Measurements from ENCODE around the gene SLC22A17.

DNA sequence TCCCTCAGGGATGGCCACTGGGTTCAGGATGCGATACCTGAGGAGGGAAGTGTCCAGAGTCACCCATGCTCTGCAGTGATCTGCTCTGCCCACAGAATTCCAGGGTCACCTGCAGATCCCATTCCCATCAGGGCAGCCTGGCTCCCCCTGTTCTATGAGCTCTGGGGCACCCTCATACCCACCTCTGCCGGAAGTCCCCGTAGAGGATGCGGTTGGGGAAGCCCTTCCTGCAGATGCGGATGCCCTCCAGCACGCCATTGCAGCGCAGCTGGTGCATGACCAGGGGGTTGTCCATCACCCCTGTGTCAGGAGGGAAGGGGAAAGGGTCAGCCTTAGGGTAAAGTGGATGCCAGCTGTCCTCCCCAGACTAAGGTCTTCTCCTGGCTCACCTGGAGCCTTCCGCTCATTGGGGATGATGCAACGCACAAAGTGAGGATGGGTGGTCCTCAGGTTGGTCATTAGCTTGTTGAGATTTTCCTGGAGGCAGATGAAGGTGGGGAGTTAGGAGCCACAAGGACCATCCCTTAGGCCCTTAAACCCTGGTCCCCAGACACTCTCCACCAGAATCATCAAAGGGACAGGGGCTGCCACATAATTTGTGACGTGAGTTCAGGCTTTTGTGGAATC lies 44.2 kb upstream of the SLC22A17 start:
- no peak for TF ChIP-seq EZH2 (IDR thresholded peaks at IDR 0.05; ENCODE audit: insufficient read depth, poor library complexity, severe bottlenecking)
- TF ChIP-seq EZH2phosphoT487 (IDR thresholded peaks at IDR 0.05; ENCODE audit: insufficient read depth, low read depth), result no peak
